H1 (cell line): ENCODE results near the gene CRELD1. TPM values are rescaled to one million over a fixed set of nuclear protein-coding genes. Genes with fewer than 3 reads are reported as not detected.

Source experiments
- CTCF ChIA-PET: fragments of 300-600 bp; sonication (Branson Sonifier 250); formaldehyde crosslinking; loops from one replicate; lab custom pipeline; 2021; ENCODE audit not compliant: partially characterized antibody; lab: Charles Lee
- POLR2A ChIA-PET: fragments of 300-600 bp; sonication (Branson Sonifier 250); formaldehyde crosslinking; loops from one replicate; lab custom pipeline; 2021; ENCODE audit warnings: inconsistent platforms; ENCODE audit not compliant: partially characterized antibody; lab: Charles Lee
- DNase-seq, 2 experiments: peaks; one replicate each; pipeline versions ENCODE4 v3.0.0 to v3.0.0-alpha.2; 2010 to 2022; ENCODE audit warnings: low spot score in 2 of 2, low read depth in 1 of 2, mixed read lengths in 1 of 2
- FAIRE-seq: peaks from 2 replicates; lab custom pipeline; 2011; peaks lifted over from hg19 to GRCh38; lab: Jason Lieb, UNC
- H2AFZ ChIP-seq: 2 replicates; pipeline ENCODE4 v1.8.1; 2012; ENCODE audit warnings: low read length, inconsistent platforms
- H2AK5ac ChIP-seq: 2 replicates; pipeline ENCODE4 v1.6.1; 2013; ENCODE audit warnings: low read depth, low read length
- H2BK120ac ChIP-seq: replicated peaks from 2 replicates; pipeline ENCODE3; 2013; ENCODE audit warnings: low read depth, low read length, inconsistent platforms
- H2BK12ac ChIP-seq: 2 replicates; pipeline ENCODE4 v1.6.1; 2013; ENCODE audit warnings: low read depth, low read length
- H2BK15ac ChIP-seq: 2 replicates; pipeline ENCODE4 v1.6.1; 2013; ENCODE audit warnings: low read length
- H2BK20ac ChIP-seq: 2 replicates; pipeline ENCODE4 v1.6.1; 2013; ENCODE audit warnings: low read length
- H2BK5ac ChIP-seq: 2 replicates; pipeline ENCODE4 v1.6.1; 2013; ENCODE audit warnings: low read depth, low read length
- H3K14ac ChIP-seq: 2 replicates; pipeline ENCODE4 v1.6.1; 2013; ENCODE audit warnings: inconsistent platforms; ENCODE audit not compliant: insufficient read length
- H3K18ac ChIP-seq: 2 replicates; pipeline ENCODE4 v1.6.1; 2013; ENCODE audit warnings: low read length; ENCODE audit errors: extremely low read depth
- H3K23ac ChIP-seq: 2 replicates; pipeline ENCODE4 v1.6.1; 2013; ENCODE audit warnings: inconsistent platforms; ENCODE audit not compliant: insufficient read length
- H3K23me2 ChIP-seq: 2 replicates; pipeline ENCODE4 v1.6.1; 2013; ENCODE audit warnings: low read depth, low read length
- H3K27ac ChIP-seq: 2 replicates; pipeline ENCODE4 v1.6.1; 2011; ENCODE audit warnings: low read depth, low read length, inconsistent platforms
- H3K27me3 ChIP-seq, 4 experiments: replicated peaks in 1 of 4; 1 replicate in 1 of 4; 2 replicates in 3 of 4; pipeline versions ENCODE4 v1.6.1 to v1.8.1; 2011 to 2013; ENCODE audit warnings: low read length in 3 of 4, mild to moderate bottlenecking in 3 of 4, inconsistent platforms in 2 of 4, mixed read lengths in 2 of 4, moderate library complexity in 1 of 4; ENCODE audit not compliant: control insufficient read depth in 3 of 4, insufficient read depth in 3 of 4; ENCODE audit errors: extremely low read depth in 1 of 4
- H3K36me3 ChIP-seq, 4 experiments: 2 replicates each; pipeline versions ENCODE4 v1.6.1 to v1.8.1; 2011 to 2013; ENCODE audit warnings: mild to moderate bottlenecking in 4 of 4, low read length in 3 of 4, moderate library complexity in 2 of 4, control low read depth in 1 of 4, inconsistent platforms in 1 of 4; ENCODE audit not compliant: insufficient read depth in 4 of 4, control insufficient read depth in 2 of 4
- H3K4ac ChIP-seq: replicated peaks from 2 replicates; pipeline ENCODE3; 2013; ENCODE audit warnings: low read length, low read depth, mixed read lengths, inconsistent platforms; ENCODE audit not compliant: insufficient read length
- H3K4me1 ChIP-seq, 4 experiments: replicated peaks in 1 of 4; 1 replicate in 1 of 4; 2 replicates in 3 of 4; pipeline versions ENCODE4 v1.6.1 to v1.8.1; 2011 to 2013; ENCODE audit warnings: low read length in 3 of 4, inconsistent platforms in 2 of 4, mixed read lengths in 1 of 4; ENCODE audit not compliant: insufficient read depth in 4 of 4, control insufficient read depth in 3 of 4
- H3K4me2 ChIP-seq, 2 experiments: 2 replicates each; pipeline versions ENCODE4 v1.6.1 to v1.8.1; 2011 to 2013; ENCODE audit warnings: low read depth in 2 of 2, low read length in 2 of 2, control low read depth in 1 of 2, inconsistent platforms in 1 of 2, mild to moderate bottlenecking in 1 of 2; ENCODE audit not compliant: insufficient read depth in 1 of 2
- H3K4me3 ChIP-seq, 4 experiments: fragments of 200-600, 300-600 bp in 1 of 4; sonication (generic), shearing (Covaris generic), sonication (Bioruptor Twin) in 1 of 4; 2 replicates each; pipeline versions ENCODE4 v1.5.1 to v1.8.1; 2011 to 2016; ENCODE audit warnings: low read length in 4 of 4, low read depth in 3 of 4, control low read depth in 2 of 4, inconsistent platforms in 2 of 4, mild to moderate bottlenecking in 2 of 4, mixed read lengths in 1 of 4, moderate library complexity in 1 of 4; ENCODE audit not compliant: insufficient read depth in 2 of 4; ENCODE audit errors: extremely low read depth in 1 of 4
- H3K56ac ChIP-seq: replicated peaks from 2 replicates; pipeline ENCODE3; 2013; ENCODE audit warnings: low read depth, mild to moderate bottlenecking, mixed read lengths, low read length, inconsistent platforms; ENCODE audit not compliant: insufficient read length
- H3K79me1 ChIP-seq: 2 replicates; pipeline ENCODE4 v1.6.1; 2013; ENCODE audit warnings: low read depth, low read length, control low read depth
- H3K79me2 ChIP-seq, 2 experiments: 2 replicates each; pipeline versions ENCODE4 v1.6.1 to v1.8.1; 2012 to 2013; ENCODE audit warnings: low read length in 2 of 2, mild to moderate bottlenecking in 2 of 2, inconsistent platforms in 1 of 2; ENCODE audit not compliant: insufficient read depth in 2 of 2, control insufficient read depth in 1 of 2
- H3K9ac ChIP-seq, 4 experiments: replicated peaks in 1 of 4; 1 replicate in 1 of 4; 2 replicates in 3 of 4; pipeline versions ENCODE4 v1.6.1 to v1.8.1; 2011 to 2013; ENCODE audit warnings: low read depth in 3 of 4, low read length in 3 of 4, control low read depth in 2 of 4, mild to moderate bottlenecking in 2 of 4, moderate library complexity in 2 of 4, inconsistent platforms in 1 of 4; ENCODE audit errors: extremely low read depth in 1 of 4
- H3K9me3 ChIP-seq, 2 experiments: 2 replicates each; pipeline versions ENCODE4 v1.6.1 to v1.8.1; 2012 to 2013; ENCODE audit warnings: mild to moderate bottlenecking in 2 of 2, moderate library complexity in 2 of 2, control low read depth in 1 of 2, inconsistent platforms in 1 of 2, low read depth in 1 of 2, low read length in 1 of 2, mixed read lengths in 1 of 2; ENCODE audit not compliant: insufficient read depth in 2 of 2
- H4K20me1 ChIP-seq, 2 experiments: replicated peaks in 1 of 2; 2 replicates each; pipeline versions ENCODE3 to v1.8.1; 2011 to 2013; ENCODE audit warnings: inconsistent platforms in 2 of 2, low read length in 2 of 2, mild to moderate bottlenecking in 1 of 2; ENCODE audit not compliant: insufficient read depth in 2 of 2, control insufficient read depth in 1 of 2
- H4K5ac ChIP-seq: 2 replicates; pipeline ENCODE4 v1.6.1; 2013; ENCODE audit warnings: low read length, low read depth, mixed read lengths, inconsistent platforms; ENCODE audit not compliant: insufficient read length
- H4K8ac ChIP-seq: 2 replicates; pipeline ENCODE4 v1.8.0; 2013; ENCODE audit warnings: mild to moderate bottlenecking, moderate library complexity, low read length, inconsistent platforms; ENCODE audit not compliant: insufficient read depth; ENCODE audit errors: extremely low read depth
- H4K91ac ChIP-seq: replicated peaks from 2 replicates; pipeline ENCODE3; 2013; ENCODE audit warnings: low read length, mixed read lengths, inconsistent platforms; ENCODE audit not compliant: insufficient read length
- CREB1 ChIP-seq: IDR thresholded peaks from 2 replicates; pipeline ENCODE4 v1.6.1; 2012; ENCODE audit warnings: inconsistent platforms
- E2F6 ChIP-seq: IDR thresholded peaks from 2 replicates; pipeline ENCODE4 v1.6.1; 2012; ENCODE audit warnings: inconsistent platforms
- GTF2F1 ChIP-seq: IDR thresholded peaks from 2 replicates; pipeline ENCODE4 v1.6.1; 2012; ENCODE audit warnings: low read depth, low read length, improper control_type of control experiment, borderline replicate concordance
- KDM1A ChIP-seq: fragments of 200-600, 300-600 bp; sonication (generic); IDR thresholded peaks from 2 replicates; pipeline ENCODE4 v1.7.1; 2016; ENCODE audit warnings: mild to moderate bottlenecking, low read length, borderline replicate concordance
- RFX5 ChIP-seq: IDR thresholded peaks from 2 replicates; pipeline ENCODE4 v1.6.1; 2011; ENCODE audit warnings: low read depth, low read length, improper control_type of control experiment, borderline replicate concordance
- SUZ12 ChIP-seq: fragments of 200-600 bp; sonication (generic); IDR thresholded peaks from 2 replicates; pipeline ENCODE4 v1.6.1; 2012; ENCODE audit warnings: mild to moderate bottlenecking, inconsistent platforms, low read length, moderate library complexity, mixed read lengths
- WGBS, 2 experiments: shearing (Covaris generic) in 1 of 2; methylation state at CpG; one replicate each; pipeline versions ENCODE4 v1.1.6 to v1.1.7; 2013 to 2015; ENCODE audit warnings: low lambda C conversion rate in 2 of 2, mixed read lengths in 2 of 2, inconsistent platforms in 1 of 2, low coverage in 1 of 2, missing lambda C conversion rate in 1 of 2; ENCODE audit not compliant: insufficient replicate concordance in 2 of 2, insufficient coverage in 1 of 2, insufficient read length in 1 of 2; ENCODE audit errors: extremely low coverage in 1 of 2, missing lambda C conversion rate in 1 of 2; 5-methylcytosine and 5-hydroxymethylcytosine counted together
- polyA plus RNA-seq, 7 experiments: library from polyadenylated mRNA; depleted of rRNA in 3 of 7; stranded (reverse) in 5 of 7; unstranded in 2 of 7; fragments of >200 nt in 5 of 7; fragments of 200-250 nt in 2 of 7; gene quantifications; 1 replicate in 5 of 7; 2 replicates in 1 of 7; 4 replicates in 1 of 7; pipeline versions ENCODE4 v1.2.1 to v1.2.3, GENCODE V29; 2011 to 2013; ENCODE audit warnings: missing spikeins in 2 of 7, mixed read lengths in 2 of 7
- total RNA-seq: library from RNA; stranded (reverse); fragmentation: NEBNext Ultra II Directional; extraction: Animal tissue kit (Norgen Biotek cat#: 25700); gene quantifications from 2 replicates; pipeline ENCODE4 v1.2.1, GENCODE V29; 2021
- TF ChIP-seq, protein P1 (sequence below): IDR thresholded peaks from 2 replicates; pipeline ENCODE4 v1.6.1; 2011; ENCODE audit warnings: low read length, improper control_type of control experiment
- TF ChIP-seq, protein P2 (sequence below): IDR thresholded peaks from 2 replicates; pipeline ENCODE4 v1.6.1; 2012; ENCODE audit warnings: inconsistent platforms

CRELD1 gene
- total and polyA plus RNA-seq, 2 of the 8 experiments (the other 6 are each of a cell fraction or from before 2014, with no cell fraction given) = 12.9 to 15.1 TPM

GRCh38 chr3:9917820-9918219 is 15.8 kb upstream of the CRELD1 start:
- H4K91ac ChIP-seq = no peak overlapping the region
- FAIRE-seq (no peak), DNase-seq (no peak)
- H3K36me3 ChIP-seq = no peaks in the 10 kb centered on the region
- H3K23ac ChIP-seq = no peak overlapping the region
- WGBS, 2 experiments = 99% methylated on average over 10 of the region's 10 CpGs; no CpG with 5 or more reads in 1 of the 2 experiments
- H2BK20ac ChIP-seq = no peak overlapping the region
- no peak overlapping the region for H3K4me3 ChIP-seq
- H4K5ac ChIP-seq = no peak overlapping the region
- no peaks in the 10 kb centered on the region for H3K79me1 ChIP-seq
- H2AK5ac ChIP-seq = peak overlapping the region; percentile 77; the same call in 1 of the 2 replicates
- CTCF ChIA-PET = interaction anchor here (0.6 to 9.1 kb wide), 5 partner anchors 13 to 90 kb away, joined by 3 to 76 read pairs (median 3); partner anchors contain the start of genes CRELD1 and IL17RE
- H3K27ac ChIP-seq = no peak overlapping the region
- POLR2A ChIA-PET = interaction anchor here (0.8 to 1.3 kb wide), 4 partner anchors 11 to 26 kb away, joined by 3 to 4 read pairs (median 4); no protein-coding TSS in a partner anchor
- no peak overlapping the region; the same call in 1 of the 2 replicates for H4K8ac ChIP-seq
- no peaks in the 10 kb centered on the region for H3K9me3 ChIP-seq
- no peak overlapping the region for H2BK120ac ChIP-seq
- peak overlapping the region; percentile 58 for H3K4ac ChIP-seq
- no peak overlapping the region for H3K9ac ChIP-seq
- peaks cover 0 to 20% (median 17%) of the 10 kb centered on the region in 4 experiments; a peak in 6 of 7 replicates for H3K4me1 ChIP-seq
- H2AFZ ChIP-seq = no peak overlapping the region
- H2BK12ac ChIP-seq = no peak overlapping the region
- no peaks in the 10 kb centered on the region for H3K79me2 ChIP-seq
- H3K4me2 ChIP-seq = peak overlapping the region in 1 of 2 experiments; percentile 74; a peak in 1 of 4 replicates
- TF ChIP-seq, protein P1, sequence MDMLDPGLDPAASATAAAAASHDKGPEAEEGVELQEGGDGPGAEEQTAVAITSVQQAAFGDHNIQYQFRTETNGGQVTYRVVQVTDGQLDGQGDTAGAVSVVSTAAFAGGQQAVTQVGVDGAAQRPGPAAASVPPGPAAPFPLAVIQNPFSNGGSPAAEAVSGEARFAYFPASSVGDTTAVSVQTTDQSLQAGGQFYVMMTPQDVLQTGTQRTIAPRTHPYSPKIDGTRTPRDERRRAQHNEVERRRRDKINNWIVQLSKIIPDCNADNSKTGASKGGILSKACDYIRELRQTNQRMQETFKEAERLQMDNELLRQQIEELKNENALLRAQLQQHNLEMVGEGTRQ = no peak
- TF ChIP-seq CREB1 = no peak
- TF ChIP-seq GTF2F1 = no peak
- no peak for TF ChIP-seq RFX5
- TF ChIP-seq E2F6 = no peak
- TF ChIP-seq KDM1A = no peak
- TF ChIP-seq, protein P2, sequence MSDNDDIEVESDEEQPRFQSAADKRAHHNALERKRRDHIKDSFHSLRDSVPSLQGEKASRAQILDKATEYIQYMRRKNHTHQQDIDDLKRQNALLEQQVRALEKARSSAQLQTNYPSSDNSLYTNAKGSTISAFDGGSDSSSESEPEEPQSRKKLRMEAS = no peak
- TF ChIP-seq SUZ12 = no peak
- TF ChIP-seq, all 59 proteins: peak for 0
- no peak overlapping the region for H3K56ac ChIP-seq
- H2BK5ac ChIP-seq = no peak overlapping the region
- peaks cover 10% of the 10 kb centered on the region; the same call in 1 of the 2 replicates for H3K23me2 ChIP-seq
- H3K27me3 ChIP-seq = peaks cover 0 to 18% (median 10%) of the 10 kb centered on the region in 4 experiments; a peak in 5 of 7 replicates
- no peak overlapping the region for H3K14ac ChIP-seq
- H3K18ac ChIP-seq = no peak overlapping the region
- no peaks in the 10 kb centered on the region for H4K20me1 ChIP-seq
- no peak overlapping the region; the same call in 1 of the 2 replicates for H2BK15ac ChIP-seq
